H1 (cell line): ENCODE data around the gene LBH.

Source experiments
- CTCF ChIP-seq, 3 experiments: IDR thresholded peaks; 1 replicate in 2 of 3; 2 replicates in 1 of 3; pipeline versions ENCODE4 v1.5.1 to v1.6.1; 2011; ENCODE audit warnings: low read length in 3 of 3, mild to moderate bottlenecking in 3 of 3, inconsistent platforms in 2 of 3, low read depth in 1 of 3, moderate library complexity in 1 of 3; ENCODE audit not compliant: insufficient read depth in 1 of 3; ENCODE audit errors: control extremely low read depth in 1 of 3
- JUN ChIP-seq: IDR thresholded peaks from 2 replicates; pipeline ENCODE4 v1.6.1; 2011; ENCODE audit warnings: low read depth, mild to moderate bottlenecking, improper control_type of control experiment, low read length
- JUND ChIP-seq: IDR thresholded peaks from 2 replicates; pipeline ENCODE4 v1.6.1; 2011; ENCODE audit warnings: mild to moderate bottlenecking, improper control_type of control experiment, low read length
- POLR2AphosphoS5 ChIP-seq: IDR thresholded peaks from 2 replicates; pipeline ENCODE4 v1.6.1; 2011; ENCODE audit warnings: low read depth, low read length
- SP1 ChIP-seq: IDR thresholded peaks from 2 replicates; pipeline ENCODE4 v1.6.1; 2011; ENCODE audit warnings: low read depth, low read length
- TF ChIP-seq, protein P1 (sequence below): fragments of 300-600 bp; sonication (generic); IDR thresholded peaks from 2 replicates; pipeline ENCODE4 v1.7.1; 2012; ENCODE audit warnings: low read length, moderate library complexity, mild to moderate bottlenecking, inconsistent platforms; ENCODE audit not compliant: insufficient replicate concordance
- TF ChIP-seq, protein P2 (sequence below): IDR thresholded peaks from 2 replicates; pipeline ENCODE4 v1.6.1; 2011; ENCODE audit warnings: low read length, improper control_type of control experiment

DNA sequence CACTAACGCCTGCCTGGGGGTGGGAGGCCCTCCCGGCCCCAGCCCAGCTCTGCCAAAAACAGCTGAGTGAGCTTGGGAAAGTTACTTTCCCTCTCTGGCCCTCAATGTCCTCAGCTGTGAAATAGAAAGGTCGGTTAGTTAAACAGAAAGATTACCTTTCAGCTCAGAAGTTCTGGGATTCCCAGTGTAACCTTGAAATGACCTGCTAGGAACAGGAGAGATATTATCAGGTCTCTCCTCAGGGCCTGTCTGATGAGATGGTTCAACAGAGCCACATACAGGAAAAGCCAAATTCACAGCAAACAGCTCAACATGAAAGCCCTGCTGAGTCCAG is 68.8 kb downstream of the LBH start:
- TF ChIP-seq CTCF (IDR thresholded peaks at IDR 0.05; ENCODE audit: control extremely low read depth in 1 of 3, insufficient read depth in 1 of 3, low read depth in 1 of 3, low read length in 3 of 3), result no peak
- TF ChIP-seq, protein P1, sequence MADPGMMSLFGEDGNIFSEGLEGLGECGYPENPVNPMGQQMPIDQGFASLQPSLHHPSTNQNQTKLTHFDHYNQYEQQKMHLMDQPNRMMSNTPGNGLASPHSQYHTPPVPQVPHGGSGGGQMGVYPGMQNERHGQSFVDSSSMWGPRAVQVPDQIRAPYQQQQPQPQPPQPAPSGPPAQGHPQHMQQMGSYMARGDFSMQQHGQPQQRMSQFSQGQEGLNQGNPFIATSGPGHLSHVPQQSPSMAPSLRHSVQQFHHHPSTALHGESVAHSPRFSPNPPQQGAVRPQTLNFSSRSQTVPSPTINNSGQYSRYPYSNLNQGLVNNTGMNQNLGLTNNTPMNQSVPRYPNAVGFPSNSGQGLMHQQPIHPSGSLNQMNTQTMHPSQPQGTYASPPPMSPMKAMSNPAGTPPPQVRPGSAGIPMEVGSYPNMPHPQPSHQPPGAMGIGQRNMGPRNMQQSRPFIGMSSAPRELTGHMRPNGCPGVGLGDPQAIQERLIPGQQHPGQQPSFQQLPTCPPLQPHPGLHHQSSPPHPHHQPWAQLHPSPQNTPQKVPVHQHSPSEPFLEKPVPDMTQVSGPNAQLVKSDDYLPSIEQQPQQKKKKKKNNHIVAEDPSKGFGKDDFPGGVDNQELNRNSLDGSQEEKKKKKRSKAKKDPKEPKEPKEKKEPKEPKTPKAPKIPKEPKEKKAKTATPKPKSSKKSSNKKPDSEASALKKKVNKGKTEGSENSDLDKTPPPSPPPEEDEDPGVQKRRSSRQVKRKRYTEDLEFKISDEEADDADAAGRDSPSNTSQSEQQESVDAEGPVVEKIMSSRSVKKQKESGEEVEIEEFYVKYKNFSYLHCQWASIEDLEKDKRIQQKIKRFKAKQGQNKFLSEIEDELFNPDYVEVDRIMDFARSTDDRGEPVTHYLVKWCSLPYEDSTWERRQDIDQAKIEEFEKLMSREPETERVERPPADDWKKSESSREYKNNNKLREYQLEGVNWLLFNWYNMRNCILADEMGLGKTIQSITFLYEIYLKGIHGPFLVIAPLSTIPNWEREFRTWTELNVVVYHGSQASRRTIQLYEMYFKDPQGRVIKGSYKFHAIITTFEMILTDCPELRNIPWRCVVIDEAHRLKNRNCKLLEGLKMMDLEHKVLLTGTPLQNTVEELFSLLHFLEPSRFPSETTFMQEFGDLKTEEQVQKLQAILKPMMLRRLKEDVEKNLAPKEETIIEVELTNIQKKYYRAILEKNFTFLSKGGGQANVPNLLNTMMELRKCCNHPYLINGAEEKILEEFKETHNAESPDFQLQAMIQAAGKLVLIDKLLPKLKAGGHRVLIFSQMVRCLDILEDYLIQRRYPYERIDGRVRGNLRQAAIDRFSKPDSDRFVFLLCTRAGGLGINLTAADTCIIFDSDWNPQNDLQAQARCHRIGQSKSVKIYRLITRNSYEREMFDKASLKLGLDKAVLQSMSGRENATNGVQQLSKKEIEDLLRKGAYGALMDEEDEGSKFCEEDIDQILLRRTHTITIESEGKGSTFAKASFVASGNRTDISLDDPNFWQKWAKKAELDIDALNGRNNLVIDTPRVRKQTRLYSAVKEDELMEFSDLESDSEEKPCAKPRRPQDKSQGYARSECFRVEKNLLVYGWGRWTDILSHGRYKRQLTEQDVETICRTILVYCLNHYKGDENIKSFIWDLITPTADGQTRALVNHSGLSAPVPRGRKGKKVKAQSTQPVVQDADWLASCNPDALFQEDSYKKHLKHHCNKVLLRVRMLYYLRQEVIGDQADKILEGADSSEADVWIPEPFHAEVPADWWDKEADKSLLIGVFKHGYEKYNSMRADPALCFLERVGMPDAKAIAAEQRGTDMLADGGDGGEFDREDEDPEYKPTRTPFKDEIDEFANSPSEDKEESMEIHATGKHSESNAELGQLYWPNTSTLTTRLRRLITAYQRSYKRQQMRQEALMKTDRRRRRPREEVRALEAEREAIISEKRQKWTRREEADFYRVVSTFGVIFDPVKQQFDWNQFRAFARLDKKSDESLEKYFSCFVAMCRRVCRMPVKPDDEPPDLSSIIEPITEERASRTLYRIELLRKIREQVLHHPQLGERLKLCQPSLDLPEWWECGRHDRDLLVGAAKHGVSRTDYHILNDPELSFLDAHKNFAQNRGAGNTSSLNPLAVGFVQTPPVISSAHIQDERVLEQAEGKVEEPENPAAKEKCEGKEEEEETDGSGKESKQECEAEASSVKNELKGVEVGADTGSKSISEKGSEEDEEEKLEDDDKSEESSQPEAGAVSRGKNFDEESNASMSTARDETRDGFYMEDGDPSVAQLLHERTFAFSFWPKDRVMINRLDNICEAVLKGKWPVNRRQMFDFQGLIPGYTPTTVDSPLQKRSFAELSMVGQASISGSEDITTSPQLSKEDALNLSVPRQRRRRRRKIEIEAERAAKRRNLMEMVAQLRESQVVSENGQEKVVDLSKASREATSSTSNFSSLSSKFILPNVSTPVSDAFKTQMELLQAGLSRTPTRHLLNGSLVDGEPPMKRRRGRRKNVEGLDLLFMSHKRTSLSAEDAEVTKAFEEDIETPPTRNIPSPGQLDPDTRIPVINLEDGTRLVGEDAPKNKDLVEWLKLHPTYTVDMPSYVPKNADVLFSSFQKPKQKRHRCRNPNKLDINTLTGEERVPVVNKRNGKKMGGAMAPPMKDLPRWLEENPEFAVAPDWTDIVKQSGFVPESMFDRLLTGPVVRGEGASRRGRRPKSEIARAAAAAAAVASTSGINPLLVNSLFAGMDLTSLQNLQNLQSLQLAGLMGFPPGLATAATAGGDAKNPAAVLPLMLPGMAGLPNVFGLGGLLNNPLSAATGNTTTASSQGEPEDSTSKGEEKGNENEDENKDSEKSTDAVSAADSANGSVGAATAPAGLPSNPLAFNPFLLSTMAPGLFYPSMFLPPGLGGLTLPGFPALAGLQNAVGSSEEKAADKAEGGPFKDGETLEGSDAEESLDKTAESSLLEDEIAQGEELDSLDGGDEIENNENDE, result no peak
- no peak for TF ChIP-seq JUN
- no peak for TF ChIP-seq SP1
- no peak for TF ChIP-seq POLR2AphosphoS5
- TF ChIP-seq, protein P2, sequence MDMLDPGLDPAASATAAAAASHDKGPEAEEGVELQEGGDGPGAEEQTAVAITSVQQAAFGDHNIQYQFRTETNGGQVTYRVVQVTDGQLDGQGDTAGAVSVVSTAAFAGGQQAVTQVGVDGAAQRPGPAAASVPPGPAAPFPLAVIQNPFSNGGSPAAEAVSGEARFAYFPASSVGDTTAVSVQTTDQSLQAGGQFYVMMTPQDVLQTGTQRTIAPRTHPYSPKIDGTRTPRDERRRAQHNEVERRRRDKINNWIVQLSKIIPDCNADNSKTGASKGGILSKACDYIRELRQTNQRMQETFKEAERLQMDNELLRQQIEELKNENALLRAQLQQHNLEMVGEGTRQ, result no peak
- no peak for TF ChIP-seq JUND
